Erythroblast (primary cell): ENCODE measurements around the gene BET1L.

Source experiments
- GATA1 ChIP-seq: IDR thresholded peaks from 2 replicates; pipeline ENCODE4 v1.6.1; 2011; ENCODE audit warnings: low read depth, mild to moderate bottlenecking, control low read depth, low read length, moderate library complexity
- POLR2A ChIP-seq: IDR thresholded peaks from 2 replicates; pipeline ENCODE4 v1.6.1; 2011; ENCODE audit warnings: mild to moderate bottlenecking, low read length

DNA sequence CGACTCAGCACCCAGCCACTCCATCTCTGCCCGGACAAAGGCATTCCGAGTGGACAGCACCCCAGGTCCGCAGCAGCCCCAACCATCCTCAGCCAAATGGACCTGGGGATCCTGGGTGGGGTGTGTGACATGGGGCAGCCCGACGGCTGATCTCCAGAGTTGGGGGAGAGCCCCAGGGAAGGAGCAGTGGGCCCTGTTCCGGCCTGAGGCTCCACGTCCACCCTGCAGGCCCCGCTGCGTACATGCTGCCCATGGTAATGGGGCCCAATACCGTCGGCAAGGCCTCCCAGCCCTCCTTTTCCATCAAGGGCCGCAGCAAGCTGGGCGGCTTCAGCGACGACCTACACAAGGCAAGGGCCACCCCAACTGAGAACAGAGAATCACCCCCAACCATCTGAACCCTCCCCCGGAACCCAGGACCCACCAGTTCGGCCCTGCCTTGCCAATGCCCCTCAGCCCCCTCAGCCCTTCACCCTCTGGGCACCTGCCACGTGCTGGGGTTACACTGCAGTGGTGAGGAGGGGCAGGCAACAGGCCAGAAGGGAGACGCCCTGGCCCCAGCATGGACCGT, 8.9 kb downstream of the BET1L start:
- TF ChIP-seq POLR2A (no peak), GATA1 (no peak)
